NK-92 treated with Interleukin-12 subunit alpha and Interleukin-12 subunit beta, amount 100 ng/mL, for 24 hours (cell line): ENCODE results near the gene MKNK1.

Experiments
- DNase-seq: peaks from one replicate; lab custom pipeline; 2025; lab: John Stamatoyannopoulos, UW

Gene MKNK1

DNA sequence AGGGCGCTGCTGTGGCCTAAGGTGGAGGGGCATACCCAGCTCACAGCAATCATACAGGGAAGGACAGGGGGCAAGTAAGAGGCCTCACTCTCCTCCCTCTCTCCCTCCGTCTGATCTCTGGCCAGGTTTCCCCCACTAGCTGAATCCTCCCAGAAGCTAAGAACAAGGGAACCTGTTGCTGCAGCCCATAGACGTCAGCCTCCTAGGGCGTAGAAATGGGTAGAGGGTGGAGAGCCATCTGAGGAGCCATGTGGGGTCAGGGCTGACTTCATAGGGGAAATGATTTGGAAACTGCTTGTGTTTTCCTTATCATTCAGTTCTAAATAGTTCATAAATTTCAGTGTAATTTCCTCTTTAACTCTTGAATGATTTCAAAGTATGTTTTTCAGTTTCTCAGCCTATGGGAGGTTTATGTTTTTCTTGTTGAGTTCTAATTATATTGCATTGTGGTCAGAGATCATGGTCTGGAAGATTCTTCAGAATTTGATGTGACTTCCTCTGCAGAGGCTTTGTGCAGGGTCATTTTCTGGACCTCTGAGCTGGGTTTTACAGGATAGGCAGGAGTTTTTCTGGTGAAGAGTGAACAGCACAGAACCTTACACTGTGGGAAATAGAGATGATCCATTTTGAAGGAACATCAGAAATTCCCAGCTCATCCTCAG is 14.8 kb upstream of the MKNK1 start:
- no peak for DNase-seq

DNA sequence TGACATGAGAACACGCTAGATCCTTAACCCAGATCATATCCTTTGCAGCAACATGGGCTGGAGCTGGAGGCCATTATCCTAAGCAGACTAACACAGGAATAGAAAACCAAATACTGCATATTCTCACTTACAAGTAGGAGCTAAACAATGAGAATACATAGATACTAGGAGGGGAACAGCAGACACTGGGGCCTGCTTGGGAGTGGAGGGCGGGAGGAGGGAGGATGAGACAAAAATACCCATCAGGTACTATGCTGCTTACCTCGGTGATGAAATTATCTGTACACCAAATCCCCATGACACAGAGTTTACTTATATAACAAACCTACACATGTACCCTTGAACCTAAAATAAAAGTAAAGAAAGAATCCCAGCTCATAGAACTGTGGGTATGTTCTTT is 13.8 kb upstream of the MKNK1 start:
- DNase-seq, result no peak

DNA sequence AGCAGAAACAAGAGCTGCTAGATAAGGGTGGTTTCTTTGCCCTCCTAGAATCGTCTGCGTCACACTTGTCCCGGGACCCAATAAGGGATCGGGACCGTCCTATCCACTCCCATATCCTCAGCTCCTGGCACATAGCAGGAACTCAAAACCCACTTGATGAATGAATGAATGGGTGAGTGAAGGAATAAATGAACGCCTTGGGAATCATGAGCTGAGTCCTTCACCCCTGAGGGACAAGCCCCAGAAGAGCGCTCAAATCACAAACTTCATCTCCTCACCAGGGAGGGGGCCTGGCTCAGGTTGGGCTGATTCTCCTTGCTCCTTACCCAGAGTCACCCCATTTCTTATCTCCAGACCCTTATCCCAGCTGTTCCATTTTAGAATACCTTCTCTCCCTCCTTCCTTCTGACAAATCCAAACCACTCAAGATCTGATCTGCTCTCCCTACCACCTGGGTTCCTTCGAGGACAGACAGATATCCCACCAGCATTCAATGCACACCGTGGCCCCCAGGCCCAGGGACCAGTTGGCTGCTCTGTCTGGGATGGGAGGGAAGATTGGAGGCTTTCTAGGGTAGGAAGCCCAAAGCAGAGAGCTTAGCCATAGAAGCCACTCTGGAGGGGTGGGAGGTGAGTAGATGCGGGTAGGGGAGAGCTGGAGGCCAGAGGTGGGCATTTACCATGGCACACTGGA is 13.2 kb upstream of the MKNK1 start:
- no peak for DNase-seq

DNA sequence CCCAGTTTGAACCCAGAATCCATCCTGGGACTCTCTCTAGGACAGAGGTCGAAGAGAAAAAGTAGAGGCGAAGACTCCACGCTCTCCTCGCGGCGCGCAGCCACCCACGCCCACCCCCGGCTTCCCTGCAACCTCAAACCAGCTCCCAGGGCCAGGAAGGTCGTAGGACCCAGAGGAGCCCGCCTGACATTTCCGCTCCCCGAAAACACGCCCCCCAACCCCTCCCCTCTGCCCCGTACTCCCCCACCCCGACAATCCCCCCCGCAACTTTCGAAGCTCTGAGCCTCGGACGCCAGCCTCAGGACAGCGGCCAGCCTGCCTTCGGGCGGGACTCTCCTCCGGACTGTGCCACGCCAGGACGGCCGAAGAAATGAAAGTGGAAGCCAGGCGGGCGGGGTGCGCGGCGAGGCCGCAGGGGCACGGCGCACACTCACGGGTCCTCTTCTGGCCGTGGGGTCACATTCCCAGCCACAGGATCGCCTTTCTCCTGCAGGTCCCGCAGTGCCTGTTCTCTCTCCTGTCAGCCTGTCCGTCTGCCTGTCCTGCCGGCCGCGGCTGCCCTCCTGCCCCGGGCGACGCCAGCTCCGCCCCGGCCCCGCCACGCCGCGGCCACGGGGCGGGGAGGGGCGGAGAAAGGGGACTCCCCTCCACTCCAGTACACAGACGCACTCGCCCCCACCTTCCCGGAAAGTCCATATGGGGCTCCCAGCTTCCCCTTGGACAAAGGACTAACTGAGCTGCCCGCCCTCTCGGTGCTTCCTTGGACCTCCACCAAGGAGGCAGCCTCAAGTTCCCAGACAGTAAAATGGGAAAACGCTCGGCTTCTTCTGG is 12.4 kb upstream of the MKNK1 start, which contains the start of gene MOB3C:
Gene MOB3C (minus strand): TSS at position 535 of the 831 bp plus-strand sequence. CDS start 3,490 bp downstream, outside the sequence.
- DNase-seq, result peak; percentile 36

DNA sequence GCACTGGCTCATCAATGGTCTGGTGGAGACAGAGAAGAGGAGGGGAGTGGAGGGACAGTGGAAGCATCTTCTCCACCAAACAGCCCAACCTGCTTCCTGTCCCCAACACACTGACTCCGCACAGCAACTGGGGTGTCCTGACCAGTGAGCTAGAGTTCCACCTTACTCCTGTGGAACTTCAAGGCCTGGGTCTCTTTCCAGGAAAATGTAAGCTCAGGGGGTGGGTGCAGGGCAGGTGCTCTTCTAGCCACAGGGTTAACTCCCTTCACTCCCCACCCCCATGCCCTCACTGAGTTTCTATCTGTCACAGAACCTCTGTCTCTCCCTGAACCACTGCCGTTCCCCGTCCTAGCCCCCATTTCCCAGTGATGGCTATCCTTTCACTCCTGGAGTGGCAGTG is 11.7 kb upstream of the MKNK1 start:
- DNase-seq, result no peak

DNA sequence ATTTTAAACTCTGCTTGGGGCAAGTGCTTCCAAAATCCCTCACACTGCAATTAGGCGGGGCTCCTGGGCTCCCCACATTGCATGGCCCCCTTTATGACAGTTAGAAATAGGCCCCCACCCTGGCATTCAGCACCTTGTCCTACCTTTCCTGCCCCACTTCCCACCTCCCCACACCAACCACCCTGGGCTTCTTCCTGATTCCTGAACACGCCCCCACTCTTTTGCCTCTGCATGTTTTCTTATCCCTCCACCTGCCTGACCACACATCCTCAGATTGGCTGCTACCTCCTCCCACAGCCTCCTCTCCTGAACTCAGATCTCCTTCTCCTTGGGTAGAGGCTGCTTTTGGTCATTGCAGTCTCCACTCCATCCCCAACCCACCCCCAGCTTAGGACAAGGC is 11.0 kb upstream of the MKNK1 start:
- DNase-seq, result no peak

DNA sequence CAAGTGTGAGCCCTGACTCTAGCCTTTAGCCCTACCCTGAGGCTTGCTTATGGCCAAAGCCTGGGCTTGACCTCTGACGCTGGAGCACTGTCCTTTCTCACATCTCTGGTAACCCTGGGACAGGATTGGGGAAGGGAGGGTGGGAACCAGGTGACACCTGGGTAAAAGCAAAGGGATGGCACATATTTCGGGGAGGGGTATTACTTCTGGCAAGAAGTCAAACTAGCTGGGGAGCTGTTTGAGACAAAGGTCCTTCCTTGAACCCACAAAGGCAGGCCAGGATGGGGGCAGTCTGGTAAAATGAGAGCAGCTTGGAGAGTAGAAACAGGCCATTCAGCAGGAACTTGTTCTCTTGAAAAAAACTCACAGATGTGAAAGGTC is 10.5 kb upstream of the MKNK1 start:
- DNase-seq, result no peak

DNA sequence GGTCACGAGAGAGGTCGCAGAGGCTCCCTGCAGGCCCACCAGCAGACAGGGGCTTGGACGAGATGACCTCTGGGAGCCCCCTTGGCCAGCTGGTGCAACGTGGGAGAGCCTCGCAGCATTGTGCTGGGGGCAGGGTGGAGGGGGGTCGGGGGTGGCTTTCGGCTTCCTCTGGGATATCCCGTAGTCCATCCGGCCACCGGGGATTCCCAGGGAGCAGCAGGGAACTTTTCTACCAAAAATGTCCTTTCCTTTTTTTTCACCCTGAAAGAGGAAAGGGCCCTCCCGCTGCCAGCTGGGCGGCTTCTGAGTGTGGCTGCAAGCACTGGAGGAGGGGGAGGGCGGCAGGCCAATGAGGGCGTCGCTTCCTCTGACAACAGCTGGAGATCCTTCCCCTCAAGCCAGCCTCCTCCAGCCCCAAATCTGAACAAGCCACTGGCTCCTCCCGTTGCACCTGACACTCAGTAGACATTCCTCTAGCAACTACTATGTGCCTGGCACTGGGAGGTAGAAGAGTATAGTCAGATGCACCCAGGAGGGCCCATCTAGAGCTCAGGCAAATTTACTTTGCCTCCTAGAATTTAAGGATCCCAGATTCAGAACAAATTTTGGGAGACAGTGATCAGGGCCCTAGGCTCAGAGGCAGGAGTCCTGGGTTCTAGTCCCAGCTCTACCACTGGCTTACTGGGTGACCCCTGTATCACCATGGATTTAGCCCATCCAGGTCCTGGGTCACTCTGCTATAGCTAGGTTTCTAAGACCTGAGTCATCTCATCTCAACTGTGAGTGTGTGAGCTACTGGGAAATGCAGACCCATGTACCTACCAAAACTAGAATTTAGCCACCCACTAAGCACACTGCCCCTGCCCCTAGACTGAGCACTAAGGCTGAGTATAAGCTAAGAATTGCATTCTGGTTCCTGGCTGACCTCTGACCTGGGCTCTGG is 9.9 kb upstream of the MKNK1 start:
- DNase-seq, result no peak

DNA sequence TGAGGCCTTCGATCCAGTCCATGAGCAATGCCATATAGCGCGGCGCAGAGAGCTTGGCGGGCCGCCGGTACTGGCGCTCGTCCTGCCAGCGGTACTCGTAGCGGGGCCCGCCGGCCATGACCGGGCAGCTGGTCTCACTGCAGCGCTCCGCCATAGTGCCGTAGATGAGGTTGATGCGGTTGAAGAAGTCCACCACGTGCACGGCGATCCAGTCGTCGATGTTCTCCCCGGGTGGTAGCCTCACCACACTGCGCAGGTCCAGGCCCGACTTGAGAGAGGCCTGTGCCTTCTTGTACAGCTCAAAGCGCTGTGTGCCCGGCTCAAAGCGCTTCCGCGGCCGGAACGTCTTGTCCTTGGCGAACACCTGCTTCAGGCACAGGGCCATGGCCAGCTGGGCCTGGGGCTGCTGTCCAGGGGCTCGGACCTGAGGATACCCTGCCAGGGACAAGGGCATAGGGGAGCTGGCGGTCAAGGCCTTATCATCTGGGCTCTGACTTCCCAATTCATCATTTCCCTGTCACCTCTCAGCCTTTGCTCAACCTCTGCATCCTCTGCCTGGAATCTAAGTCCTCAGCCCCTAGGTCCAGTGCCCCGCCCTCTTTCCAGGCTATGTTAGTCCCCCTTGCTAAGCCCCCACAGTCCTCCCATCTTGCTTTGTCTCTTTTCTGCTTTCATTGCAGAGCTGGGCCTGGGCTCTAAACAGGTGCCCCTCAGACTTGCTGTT is 9.0 kb upstream of the MKNK1 start:
- DNase-seq, result no peak

DNA sequence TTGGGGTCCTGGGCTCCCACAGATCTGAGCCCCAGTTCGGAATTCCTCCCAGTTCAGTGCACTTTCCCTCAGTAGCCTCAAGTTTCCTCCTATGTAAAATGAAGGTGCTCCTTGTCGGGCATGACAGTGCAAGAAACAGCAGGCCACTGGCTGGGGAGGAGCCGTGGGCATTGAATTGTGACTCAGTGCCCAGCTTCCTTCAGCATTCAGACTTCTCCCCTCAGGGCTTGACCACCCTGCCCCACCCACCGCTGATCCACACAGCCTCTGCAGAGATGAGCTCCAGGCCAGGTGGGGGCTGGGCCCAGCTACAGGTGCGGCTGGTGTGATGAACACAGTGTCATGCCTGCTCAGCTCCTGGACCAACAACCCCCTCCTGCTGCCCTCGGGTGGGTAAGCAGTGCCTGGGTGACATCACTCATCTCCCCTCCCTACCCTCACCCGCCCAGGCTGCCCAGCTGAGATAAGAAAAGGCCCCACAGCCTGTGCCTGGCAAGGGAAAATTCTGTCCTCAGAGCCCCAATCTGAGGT is 7.7 kb upstream of the MKNK1 start:
- DNase-seq, result no peak

DNA sequence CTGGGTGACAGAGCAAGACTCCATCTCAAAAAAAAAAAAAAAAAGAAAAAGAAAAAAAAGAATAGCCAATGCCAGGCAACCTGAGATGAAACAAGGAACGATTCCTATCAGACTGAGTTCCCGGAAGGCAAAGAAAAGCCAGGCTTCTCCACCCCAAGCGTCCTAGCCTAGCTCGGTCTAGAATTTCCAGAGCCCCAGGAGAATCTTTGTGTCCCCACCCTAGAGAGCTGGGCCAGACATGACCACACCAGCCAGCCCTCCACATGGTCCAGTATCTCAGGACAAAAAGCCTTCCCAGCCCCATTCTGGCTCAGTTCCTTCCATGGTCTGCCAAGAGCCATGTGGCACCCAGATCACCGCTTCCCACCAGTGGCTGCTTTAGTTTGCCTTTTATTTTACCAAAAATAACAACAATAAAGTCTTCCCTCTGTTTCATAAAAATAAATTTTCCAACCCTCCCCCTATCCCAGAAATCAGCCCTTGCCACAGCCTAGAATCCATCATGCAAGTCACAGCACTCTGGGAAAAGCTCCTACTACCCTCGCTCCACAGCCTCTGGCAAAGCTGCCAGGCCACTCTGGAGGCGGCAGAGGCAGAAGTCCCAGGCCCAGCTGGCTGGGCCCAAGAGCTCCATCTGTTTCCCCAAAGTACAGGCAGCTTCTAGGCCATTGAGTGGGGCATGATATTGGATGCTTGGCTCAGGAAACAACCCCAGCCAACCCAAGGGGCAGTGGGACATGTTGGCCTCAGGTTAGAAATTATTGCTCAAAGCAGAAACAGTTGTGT is 3.5 kb upstream of the MKNK1 start:
- DNase-seq, result no peak

DNA sequence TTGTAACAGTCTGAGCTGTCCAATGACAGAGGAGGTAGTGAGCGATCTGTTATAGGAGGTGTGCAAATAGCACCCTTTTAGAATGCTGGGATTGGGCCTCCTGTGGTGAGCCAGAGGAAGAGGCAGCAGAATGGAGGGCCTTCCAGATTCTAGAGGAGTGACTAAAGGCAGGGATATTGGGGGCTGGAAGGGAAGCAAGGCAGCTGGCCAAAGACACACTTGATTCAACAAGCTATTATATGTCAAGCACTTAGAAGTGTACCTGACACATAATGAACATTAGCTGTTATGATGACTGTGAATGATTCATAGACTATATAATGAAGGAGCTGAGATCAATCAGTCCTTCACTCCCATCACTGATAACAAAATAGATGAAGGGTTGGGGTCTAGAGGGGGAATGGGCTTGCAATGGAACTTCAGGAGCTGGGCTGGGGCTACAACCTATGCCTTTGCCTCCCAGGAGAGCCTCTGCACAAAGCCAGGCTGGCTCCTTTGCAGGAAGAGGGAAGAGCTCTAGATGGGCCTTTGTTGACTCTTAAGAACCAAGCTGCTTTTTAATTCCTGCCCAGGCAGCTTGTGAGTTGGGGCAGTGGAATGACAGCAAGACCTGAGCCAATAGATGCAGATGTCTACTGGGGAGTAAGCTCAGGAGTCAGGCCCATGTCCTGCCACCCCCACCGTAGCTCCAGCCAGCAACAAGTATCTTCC is 2.3 kb upstream of the MKNK1 start:
- no peak for DNase-seq

DNA sequence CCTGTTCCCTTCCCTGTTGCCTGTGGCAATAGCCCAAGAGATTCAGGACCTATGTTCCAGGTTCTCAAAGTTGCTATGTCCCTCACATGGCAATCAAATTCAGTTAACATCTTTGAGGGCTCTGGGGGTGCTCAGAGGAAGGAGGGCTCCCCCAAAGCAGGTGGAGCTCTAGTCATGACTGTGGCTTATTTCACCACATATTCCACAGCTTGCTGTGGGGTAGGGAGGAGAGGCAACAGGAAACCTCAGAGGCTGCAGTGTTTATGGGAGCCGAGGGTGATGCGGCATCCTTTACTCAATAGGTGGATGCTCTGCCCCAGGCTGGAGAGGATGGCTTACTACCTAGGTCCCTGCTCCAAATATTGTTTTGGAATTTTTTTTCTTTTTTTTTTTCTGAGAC is 1.2 kb upstream of the MKNK1 start:
- no peak for DNase-seq

DNA sequence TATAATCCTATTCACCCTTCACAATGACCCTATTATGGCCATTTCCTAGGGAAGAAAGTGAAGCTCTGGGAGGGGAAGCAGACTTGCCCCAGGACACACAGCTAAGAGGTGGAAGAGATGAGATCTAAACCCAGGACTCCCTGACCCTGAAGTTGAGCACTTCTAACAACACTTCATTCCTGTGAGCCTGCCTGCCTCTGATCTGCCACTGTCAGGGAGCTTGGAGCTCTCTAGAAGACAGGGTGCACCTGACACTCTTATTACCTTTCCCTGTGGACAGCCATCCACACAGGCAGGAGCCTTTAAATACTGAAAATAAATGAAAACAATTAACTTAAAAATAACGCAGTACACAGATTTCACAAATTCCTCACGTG is 599 bp downstream of the MKNK1 start:
- no peak for DNase-seq

DNA sequence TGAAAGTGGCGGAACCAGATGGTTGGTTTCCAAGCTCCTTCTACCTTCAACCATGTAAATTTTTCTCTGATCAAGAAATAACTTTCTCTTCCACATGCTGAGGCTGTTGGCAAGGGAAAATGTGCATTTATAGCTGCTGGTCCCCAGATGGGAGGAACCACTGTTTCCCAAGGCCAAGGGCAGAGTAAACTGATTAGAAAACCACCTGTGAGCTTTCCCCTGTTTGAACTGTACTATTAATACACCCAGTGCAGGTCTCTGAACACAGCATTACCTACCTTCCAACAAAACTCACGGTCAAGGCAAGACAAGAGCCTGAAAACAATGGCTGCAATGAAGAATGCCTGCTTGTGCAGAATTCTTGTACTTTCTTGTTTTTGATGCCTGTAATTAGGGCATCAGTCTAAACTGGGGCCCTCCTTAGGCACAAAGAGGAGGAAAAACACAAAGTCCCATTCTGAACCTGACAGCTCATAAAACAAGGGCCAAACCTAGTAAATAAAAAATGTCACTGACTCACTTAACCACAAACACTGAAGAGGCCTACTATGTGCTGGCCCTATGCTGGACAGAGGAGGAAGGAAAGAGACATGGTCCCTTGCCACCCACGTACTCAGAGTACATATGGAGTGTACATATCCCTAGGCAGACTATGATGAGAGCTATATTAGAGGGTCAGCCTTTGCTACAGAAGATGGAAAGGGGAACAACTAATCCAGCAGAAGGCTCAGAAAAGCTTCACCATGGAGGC is 2.6 kb downstream of the MKNK1 start:
- no peak for DNase-seq

DNA sequence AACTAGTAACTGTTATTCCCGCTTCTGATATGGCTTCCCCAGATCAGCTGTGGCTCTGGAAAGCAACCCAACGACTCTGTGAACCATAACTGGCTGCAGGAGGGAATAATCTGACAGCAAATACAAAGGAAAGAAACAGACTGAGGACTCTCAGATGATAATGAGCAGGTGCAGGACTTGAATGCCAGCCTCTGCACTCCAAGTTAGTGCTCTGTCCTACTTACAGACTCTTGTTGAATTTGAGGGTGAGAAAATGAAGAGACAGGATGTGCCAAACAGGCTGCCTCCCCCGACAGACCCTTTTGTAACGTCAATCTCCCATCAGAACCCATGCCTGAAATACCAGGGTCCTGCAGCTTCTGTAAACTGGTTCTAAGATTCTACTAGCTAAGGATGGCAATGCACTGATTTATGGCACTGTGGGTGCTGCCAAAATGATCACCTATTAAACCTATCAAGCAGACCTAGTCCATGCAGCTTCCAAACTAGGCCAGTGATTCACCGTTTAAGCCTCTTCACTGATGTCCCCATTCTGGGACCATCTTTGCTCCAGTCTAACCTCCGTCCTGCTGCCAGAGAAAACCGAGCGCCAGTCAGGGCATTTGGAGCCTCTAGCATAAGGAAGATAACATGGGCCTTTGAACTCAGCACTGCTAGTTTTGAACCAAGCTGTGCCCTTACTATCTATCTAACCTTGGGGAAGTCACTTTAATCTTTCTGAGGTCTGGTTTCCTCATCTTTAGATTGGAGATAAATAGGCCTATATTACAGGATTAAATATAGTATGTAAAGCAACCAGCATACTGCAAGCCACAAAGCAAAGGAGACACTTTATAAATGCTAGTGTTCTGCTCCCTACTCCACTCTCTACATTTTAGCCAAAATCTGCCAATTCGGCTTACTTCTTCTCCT is 4.8 kb downstream of the MKNK1 start:
- DNase-seq, result no peak

DNA sequence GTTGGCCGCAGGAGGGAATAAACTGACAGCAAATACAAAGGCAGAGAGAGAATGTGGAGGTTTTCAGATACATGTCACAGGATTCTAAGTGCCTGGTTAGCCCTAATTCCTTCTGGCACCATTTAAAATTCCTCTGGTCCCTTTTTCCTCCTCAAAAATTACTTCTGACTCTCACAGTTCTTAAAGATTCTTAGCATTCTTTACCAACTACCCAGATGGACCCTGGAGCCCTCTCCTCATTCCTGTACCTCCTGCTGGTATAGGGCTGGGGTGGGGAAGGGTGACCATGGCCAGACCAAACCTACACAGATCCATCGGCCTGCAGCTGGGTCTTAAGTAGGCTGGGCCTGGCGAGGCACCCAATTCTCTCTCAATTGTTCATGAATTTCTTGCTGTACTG is 7.2 kb downstream of the MKNK1 start:
- DNase-seq, result no peak

DNA sequence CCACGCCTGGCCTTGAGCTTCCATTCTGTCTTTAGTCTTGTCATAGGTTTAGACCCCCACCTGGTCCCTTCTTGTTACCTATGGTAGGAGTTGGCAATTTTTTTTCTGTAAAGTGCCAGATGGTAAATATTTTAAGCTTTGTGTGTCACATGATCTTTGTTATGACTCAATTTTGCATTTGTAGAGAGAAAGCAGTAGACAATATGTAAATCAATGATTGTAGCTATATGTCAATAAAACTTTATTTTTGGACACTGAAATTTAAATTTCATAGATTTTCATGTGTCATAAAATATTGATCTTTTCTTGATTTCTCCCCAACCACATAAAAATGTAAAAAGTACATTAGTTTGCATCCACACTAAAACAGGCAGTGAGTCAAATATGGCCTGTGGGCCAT is 8.0 kb downstream of the MKNK1 start:
- no peak for DNase-seq
